GM21576 (cell line): ENCODE measurements around the gene RPS6KA2.

Experiments
- ATAC-seq: cut with Tn5 transposase; IDR thresholded peaks from one replicate; pipeline ENCODE4 v1.9.1; 2021; ENCODE audit warnings: mild to moderate bottlenecking, moderate library complexity; ENCODE audit not compliant: unreplicated experiment

Gene RPS6KA2

DNA sequence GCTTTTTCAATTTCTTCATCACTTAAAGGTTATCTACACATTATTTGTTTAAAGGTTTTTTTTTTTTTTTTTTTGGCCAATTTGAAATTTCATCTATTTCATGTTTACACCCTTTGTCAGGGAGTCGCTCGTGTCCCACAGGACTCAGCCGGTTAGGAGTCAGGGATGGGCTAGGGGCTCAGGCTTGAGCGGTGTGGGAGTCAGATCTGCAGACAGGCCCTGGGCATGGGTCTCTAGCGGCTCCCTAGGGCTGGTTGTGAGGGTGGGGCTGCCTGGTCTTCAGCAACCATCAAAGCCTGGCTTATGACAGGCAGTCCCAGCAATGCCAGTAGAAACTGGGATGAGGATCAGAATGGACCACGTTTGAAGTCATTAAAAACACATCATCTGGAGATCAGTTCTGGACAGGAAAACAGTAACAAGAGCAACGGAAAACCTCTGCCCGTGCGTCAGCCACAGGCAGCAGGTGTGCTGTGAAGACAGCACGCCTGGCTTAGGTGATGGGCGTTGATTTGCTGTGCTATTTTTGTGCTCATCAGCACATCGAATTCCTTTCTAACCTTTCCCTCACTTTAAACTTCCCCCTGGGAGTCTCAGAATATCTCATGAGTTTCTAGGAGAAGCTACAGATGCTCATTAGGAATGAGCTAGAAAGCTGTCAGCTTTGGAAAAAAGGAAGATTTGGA, 153.0 kb downstream of the RPS6KA2 start:
- no peak for ATAC-seq

DNA sequence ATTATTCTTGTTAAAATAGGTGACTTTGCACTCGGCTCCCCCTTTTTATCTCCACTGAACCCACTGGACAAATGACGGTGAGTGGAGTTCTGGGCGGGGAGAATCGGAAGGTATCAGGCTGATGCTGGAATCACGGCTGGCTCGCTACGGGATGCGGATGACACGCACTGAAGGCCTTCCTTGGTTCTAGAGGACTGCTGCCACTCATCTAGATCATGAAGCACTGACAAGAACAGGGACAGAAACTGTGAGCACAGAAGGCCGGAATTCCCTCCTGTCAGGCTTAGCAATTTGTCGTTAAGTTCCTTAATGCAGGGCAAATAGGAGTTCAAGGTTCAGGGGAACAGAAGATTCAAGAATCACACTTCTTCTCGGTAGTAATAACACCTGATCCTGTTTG, 154.4 kb downstream of the RPS6KA2 start:
- no peak for ATAC-seq

DNA sequence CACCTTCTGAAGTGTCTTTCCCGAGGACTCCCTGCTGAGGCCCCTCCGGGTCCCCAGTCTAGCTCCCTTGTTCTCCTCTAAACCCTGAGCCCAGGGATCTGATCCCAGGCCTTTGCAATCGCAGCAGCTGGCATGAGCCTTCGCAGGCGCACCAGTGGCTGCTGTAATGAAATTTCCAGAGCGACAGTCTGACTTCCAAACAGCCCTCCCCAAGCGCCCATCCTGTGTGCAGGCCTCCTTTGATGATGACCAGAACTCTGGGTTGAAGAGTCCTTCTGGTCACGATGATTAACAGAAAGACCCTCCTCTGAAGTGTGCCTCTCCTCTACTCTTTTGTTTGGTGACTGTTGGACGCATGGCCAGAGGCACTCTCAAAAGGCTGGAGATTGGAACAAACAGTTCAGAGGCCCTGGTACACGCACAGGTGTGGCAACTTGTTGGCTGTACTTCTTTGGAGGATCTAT, 155.2 kb downstream of the RPS6KA2 start:
- no peak for ATAC-seq

DNA sequence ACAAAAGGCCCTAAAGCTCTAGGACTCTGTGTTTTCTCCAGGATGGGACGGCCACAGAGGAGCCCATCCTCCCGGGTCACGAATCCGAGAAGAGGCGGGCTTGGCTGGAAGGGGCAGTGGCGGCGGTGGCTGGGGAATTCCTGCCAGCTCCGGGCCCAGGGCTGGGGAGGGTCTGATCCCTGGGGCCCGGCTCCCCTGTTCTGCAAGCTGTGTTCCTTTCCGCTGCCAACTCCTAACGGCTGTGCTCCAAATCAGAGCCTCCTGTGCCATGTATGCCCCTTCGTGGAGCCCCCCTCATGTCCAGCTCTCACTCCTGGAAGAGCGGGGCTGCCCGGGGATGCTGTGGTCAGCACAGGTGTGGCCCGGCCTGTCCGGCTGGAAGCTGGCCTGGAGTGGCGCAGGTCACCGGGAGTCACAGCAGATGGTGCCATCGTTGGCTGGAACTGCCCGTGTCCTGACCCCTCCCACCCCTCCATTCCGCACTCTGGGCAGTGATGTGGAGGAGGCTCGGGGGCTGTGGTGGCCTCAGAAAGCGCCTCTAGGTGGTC, 156.1 kb downstream of the RPS6KA2 start:
- ATAC-seq: no peak

DNA sequence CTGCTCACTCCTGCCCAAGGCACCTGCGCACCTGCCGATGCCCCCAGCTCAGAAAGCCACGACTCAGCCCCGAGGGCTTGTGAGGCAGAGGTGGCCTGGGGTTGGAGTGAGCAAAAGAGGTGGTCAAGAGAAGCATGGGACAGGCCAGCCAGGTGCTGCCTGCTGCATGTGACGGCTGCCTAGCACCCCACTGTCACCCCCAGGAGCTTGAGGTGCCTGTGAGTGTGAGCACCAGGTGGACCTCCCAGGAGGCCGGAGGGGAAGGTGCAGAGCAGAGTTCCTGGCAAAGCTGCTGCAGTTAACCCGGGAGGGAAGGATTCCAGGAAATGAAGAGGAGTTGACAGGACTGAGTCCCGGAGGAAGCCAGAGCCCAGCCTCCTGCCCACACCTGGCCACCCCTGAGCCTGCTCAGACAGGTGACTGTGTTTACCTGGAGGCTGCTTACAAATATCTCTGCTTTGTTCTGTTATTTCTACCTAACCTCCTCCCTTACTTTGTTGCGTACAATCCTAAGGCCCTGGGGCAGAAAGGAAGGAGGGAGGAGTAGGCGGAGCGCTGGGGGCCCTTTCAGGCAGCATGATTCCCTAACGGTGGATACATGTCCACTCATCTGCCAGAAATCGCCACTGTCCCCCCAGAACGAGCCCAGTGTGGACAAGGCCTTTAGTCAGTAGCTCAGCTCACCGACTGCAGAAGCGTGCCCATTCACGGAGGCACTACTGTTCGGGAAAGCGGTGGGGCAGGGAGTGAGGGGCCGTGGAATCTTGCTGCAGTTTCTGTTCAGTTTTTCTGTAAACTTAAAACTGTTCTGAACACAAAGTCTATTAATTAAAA, 156.8 kb downstream of the RPS6KA2 start:
- no peak for ATAC-seq

DNA sequence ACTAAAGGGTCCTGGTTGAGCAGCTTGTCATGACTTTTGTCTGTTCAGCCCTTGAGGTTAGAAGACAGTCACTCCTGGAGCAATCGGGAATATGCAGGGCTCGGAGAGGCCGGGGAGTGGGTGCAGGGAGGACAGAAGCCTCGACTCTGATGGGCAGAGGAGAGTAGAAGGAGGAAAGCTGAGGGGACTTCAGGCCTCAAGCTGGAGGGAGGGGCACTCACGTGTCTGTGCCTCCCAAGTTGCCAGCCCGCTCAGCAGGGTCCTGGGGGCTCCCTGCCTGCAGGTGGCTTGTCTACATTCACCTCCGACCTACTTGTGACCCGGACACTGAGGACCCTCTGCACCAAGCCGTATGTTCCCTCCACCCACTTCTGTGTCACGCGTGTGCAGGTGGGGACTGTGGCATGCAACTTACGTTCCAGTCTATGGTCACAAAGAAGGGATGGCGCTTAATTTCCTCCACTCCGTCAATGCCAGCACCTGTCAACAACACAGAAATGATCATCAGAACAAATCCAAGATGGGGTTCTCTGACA, 157.6 kb downstream of the RPS6KA2 start:
- no peak for ATAC-seq

DNA sequence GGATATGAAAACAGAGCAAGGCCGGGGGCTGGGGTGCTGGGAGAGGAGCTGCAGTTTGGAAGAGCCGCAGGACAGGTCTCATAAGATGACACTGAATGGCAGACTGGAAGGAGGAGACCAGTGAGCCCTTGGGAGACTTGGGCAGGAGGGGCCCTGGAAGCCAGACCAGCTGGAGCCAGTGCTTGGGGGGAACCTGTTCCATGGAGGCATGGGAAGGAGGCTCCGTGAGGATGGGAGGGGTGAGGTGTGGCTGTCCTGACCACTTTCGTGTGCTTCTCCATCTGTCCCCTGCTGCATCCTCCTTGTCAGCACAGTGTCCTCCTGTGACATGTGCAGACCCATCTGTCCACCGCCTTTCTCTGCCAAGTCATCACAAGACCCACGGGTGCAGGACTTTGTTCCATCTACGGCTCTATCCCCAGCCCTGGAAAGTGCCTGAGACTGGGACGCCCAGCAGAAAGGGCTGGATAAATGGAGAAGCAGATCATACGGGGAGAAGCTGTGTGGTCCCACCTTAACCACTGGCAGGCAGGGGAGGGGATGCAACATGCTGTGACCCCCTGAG, 159.5 kb downstream of the RPS6KA2 start:
- no peak for ATAC-seq

DNA sequence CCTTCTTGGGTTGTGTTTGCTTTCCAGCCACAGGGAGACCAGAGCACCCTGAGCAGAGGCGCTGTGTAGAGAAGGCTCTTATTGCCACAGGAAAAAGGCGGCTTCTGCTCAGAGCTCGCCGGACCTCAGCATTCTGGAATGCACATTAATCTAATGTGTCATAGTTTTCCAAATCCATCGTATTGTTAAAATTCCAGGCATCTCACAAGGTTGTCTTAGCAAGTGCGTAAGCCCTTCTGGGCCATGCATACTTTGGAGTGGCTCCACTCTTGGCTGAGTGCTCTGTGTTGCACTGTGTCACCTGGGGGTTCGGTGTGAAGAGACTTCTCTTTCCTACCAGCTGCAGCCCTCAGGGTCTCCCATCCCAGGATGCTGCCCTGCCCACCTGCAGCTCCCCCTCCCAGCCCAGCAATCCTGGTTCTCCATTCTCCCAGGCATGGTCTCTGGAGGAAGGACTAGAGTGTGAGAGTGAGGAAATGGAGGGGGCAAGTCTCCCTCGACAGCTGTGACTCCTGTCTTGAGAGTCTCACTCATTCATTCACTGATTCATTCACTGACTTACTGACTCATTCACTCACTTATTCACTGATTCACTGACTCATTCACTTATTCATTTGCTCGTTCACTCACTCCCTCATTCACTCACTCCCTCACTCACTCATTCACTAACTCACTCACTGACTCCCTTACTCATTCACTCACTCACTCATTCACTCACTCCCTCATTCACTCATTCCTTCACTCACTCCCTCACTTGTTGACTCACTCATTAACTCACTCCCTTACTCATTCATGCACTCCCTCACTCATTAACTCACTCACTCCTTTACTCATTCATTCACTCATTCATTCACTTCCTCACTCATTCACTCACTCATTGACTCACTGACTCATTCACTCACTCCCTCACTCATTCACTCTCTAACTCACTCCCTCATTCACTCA, 160.6 kb downstream of the RPS6KA2 start:
- no peak for ATAC-seq

DNA sequence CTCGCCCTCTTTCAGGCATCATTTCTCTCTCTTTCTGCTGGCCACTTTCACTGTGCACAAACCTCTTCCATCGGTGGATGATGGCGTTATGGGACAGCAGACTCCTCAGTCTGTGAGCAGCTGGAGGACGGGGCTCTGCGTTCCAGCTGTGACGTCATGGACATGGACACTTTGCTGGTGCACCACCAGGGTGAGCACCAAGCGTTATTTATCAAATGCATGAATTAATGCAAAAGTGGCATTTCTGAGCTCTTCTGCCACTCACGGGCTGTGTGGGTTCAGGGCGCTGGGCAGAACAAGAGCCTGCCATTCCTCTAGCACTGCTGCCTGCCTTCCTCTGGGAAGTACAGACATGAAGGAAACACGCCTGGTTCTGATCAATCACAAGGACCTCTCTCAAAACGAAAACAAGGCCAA, 161.4 kb downstream of the RPS6KA2 start:
- ATAC-seq: no peak

DNA sequence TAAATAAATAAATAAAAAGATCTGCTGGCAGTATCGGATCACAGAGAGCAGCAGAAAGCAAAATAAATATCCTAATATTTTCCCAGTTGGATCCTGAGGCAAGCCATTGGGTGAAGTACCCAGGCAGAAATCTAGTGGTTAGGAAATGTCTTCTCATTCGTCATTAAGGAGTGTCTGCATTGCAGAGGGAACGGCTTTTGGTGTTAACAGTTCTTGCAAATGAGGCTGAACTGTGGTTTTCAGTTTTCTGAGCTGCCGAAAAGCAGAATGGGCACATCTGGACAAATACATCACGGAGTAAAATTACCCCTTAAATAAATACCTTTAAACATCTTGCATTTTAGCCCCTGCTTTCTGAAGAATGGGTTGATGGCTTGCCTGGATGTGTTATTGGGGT, 162.1 kb downstream of the RPS6KA2 start:
- no peak for ATAC-seq

DNA sequence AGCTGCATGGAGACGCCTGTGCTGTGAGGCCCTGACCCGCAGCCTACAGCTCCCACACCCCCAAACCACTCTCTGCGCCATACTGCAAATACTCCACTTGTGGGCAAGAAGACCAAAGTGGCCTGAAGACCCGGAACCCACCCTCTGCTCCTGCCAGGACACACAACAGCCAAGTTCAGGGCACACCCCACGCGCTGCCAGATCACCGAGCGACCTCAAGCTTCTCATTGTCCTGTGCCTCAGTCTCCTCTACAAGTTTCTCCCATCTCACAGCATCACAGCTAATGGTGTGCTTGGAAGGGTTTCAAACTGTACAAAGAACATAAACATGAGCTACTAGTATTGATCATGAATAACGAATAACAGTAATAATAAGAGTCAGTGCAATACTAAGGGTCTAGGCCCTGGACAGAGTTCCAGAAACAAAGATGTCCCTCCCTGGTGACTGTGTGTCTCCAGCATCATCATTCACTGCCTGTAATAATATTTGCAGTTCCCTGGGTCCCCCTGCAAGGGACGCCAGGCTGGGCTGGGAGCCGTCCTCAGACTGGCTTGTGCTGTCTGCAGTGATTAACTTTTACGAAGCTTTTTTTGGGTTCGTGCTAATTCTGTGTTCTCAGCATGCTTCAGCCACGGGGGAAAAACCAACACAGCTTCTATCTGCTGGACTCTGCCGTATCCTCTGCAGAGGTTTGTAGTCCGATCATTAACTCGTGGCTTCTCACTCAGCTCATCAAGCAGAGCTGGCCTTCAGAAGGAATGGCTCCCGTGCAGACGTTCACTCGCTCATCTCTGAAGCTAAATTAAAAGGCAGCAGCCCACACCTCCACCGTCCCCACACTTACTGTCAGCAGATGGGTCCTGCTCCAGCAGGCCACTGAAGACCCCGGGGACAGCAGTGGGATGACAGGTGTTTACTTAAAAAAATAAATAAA, 162.7 kb downstream of the RPS6KA2 start:
- no peak for ATAC-seq

DNA sequence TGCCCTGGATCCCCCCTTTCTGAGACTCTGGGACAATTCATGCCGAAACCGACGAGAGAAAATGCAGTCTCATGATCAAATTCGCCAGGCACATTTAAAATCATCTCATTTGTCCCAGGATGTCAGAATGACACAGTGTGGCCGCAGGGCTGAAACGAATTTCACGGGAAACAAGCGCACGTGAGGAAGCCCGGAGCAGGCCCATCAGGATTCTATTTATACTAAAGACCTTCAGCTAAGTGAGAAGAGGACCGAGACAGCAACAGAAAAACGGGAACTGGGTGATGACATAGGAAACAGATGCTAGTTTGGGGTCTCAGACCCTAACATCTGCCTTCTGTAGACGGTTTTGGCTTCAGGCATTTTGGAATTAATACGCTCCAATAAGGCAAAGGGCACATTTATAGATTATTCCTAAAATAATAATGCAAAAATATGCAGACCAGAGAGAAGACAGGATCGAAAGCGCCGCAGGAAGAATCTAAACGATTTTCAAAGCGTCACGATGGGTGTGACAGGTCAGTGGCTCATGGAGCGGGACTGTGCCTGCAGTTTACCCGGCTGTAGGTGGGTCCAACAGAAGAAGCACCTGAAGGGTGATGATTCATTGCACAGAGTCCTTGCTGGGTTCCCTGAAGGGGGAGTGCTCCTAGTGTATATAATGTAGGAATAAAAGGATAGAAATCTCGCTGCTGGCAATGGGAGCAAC, 163.5 kb downstream of the RPS6KA2 start:
- no peak for ATAC-seq

DNA sequence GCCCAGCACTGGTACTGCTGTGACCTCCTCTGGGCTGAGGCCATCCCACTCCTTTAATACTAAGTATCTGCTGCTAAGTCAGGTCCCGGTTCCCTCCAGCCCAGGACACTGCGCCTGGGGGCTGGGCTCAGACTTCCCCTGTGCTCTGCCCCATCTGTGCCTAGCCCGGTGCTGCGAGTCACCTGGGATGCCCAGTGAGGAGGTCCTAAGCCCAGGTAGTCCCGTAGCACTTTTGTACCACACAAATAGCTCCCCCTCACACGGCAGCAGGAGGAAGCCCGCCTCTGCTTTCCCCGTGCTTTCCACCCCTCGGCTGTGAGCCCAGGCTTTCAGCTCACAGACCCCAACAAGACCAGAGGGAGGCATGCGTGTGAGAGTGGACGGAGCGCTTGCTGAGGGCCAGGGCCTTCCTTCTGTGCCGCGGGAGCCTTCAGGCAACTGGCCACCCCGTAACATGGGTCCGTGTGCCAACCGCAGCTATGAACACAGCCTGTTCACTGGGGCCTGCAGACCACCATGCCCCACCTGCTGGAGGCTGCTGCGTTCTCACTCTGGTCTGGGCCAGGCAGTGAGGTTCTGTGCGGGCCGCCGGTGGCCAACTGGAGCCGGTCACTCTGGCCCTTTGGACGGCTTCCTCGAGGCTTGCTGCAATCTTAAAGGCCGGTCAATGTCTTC, 164.5 kb downstream of the RPS6KA2 start:
- no peak for ATAC-seq

DNA sequence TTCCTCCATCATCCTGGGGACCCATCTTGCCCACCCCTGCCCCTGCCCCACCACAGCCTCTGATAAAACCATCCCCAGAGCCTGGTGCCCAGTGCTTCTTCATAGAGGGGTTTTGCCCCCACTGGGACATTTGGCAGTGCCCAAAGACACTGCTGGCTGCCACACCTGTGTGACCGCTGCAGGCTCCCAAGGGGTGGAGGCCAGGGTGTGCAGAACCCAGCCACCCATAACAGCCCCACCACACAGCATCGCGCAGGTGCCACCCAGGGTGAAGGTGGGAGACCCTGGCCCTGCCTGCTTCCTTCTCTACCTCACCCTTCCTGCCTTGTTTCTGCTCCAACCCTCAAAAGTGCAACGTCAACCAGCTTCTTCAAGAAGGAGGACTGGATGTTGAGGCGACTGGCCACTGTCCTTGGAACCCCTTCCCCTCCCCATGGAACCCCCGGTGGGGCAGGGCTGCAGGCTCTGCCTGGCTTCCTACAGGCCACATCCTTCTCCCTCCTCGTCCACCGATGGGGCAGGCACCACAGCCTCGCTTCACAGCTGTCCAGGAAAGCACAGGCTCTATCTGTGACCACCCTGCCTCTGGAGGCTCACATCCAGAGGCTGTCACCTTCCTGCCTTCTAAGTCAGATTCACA, 165.1 kb downstream of the RPS6KA2 start:
- ATAC-seq: no peak

DNA sequence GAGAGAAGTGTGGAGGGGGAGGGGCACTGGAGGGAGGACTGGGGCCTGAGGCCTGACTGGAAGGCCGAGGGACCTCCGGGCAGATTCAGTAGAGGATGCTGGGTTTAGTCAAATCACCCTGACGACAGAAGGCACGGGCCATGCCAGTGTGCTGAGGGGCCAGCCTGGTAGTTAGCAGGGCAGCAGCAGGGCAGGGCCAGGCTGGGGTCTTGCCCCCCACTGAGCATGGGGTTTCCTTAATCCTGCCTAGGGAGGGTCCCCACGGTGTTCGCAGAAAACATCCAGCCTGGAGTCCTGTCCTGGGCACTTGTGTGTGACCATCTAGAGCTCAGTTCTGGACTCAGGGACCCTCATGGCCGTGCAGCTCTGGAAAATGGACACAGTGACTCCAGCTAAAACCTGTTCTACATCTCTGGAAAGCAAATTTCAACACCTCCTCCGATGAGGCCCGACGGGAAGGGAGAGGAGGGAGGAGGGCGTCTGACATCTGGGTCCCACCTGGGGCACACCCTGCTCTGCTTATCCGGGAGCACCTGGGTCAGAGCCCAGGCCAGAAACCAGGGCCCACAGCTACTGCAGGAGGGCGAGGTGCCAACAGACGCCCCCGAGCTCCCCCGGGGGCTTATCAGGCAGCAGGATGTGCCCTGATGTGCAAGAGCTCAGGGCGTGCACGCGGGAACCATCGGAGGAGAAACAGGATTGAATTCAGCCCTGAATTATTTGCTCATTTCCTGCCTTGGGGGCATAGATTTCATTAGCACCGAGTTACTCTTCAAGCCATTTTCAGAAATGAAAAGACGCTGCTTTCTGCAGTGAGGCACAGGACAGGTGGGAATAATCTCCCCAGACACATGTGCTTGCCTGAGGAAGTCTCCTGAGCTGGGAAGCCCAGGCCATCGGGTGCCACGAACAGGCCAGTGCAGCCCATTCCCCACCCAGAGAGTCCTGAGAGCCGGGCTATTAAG, 166.3 kb downstream of the RPS6KA2 start:
- ATAC-seq: no peak

DNA sequence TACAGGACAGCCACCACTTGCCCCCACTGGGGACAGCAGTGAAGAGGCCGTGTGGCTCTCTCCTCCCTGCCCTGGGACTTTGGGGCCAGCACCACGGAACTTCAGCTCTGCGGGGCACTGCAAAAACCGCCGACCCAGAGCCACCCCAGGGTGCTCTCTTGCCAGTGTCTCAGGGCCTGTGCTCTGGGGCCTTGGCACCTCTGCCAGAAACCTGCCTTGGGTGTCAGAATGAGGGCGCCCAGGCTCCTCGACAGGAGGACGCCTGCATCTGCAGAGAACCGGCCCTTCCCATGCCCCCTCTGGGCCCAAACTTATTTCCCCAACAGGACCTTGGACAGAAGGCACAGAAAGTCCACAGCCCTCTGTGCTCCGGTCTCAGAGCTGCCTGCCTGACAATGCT, 167.1 kb downstream of the RPS6KA2 start:
- ATAC-seq: no peak
